Measurements from ENCODE around the gene CLCN5.

Gene CLCN5

DNA sequence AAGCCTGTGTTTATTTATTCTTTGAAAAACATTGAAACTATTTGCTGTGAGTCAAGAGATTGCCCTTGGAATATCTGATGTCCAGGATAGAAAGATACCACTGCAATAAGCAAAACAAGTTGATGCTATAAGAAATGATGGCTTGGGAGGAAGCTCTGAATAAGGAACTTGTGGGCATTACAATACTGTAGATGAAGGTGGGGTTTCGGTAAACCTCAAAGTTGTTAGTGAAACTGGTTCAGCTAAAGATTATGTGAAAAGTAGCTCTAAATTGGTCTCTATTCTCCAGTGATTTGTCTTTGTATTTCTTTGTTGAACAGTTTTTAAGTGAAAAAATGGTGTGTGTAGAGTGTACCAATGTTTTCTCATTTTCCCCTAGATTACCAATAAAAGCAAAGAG, 149.7 kb downstream of the CLCN5 start:
- no peak overlapping the region for H3K27ac ChIP-seq (ENCODE audit: extremely low read depth, low read depth, low read length)
- H3K9me3 ChIP-seq (ENCODE audit: control insufficient read depth, insufficient read depth, low read depth, low read length): no peaks in the 10 kb centered on the region
- TF ChIP-seq ZNF169 (tag by site-specific recombination; IDR thresholded peaks at IDR 0.05) (no peak), ZNF133 (tag by site-specific recombination; IDR thresholded peaks at IDR 0.05) (no peak), ZNF561 (tag by site-specific recombination; IDR thresholded peaks at IDR 0.05; ENCODE audit: borderline replicate concordance) (no peak), ZNF610 (tag by site-specific recombination; IDR thresholded peaks at IDR 0.05; ENCODE audit: borderline replicate concordance) (no peak), ZNF621 (tag by site-specific recombination; IDR thresholded peaks at IDR 0.05) (no peak), ZNF19 (tag by site-specific recombination; IDR thresholded peaks at IDR 0.05; ENCODE audit: low read depth) (no peak), ZBTB1 (tag by site-specific recombination; IDR thresholded peaks at IDR 0.05) (no peak), ZNF791 (tag by site-specific recombination; IDR thresholded peaks at IDR 0.05) (no peak), ZNF214 (tag by site-specific recombination; IDR thresholded peaks at IDR 0.05; ENCODE audit: borderline replicate concordance) (no peak), ZNF747 (tag by site-specific recombination; IDR thresholded peaks at IDR 0.05) (no peak), BCL11B (tag by site-specific recombination; IDR thresholded peaks at IDR 0.05; ENCODE audit: low read depth) (no peak)
- TF ChIP-seq, protein P1, sequence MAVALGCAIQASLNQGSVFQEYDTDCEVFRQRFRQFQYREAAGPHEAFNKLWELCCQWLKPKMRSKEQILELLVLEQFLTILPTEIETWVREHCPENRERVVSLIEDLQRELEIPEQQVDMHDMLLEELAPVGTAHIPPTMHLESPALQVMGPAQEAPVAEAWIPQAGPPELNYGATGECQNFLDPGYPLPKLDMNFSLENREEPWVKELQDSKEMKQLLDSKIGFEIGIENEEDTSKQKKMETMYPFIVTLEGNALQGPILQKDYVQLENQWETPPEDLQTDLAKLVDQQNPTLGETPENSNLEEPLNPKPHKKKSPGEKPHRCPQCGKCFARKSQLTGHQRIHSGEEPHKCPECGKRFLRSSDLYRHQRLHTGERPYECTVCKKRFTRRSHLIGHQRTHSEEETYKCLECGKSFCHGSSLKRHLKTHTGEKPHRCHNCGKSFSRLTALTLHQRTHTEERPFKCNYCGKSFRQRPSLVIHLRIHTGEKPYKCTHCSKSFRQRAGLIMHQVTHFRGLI (tag by site-specific recombination; IDR thresholded peaks at IDR 0.05): no peak
- TF ChIP-seq, protein P2, sequence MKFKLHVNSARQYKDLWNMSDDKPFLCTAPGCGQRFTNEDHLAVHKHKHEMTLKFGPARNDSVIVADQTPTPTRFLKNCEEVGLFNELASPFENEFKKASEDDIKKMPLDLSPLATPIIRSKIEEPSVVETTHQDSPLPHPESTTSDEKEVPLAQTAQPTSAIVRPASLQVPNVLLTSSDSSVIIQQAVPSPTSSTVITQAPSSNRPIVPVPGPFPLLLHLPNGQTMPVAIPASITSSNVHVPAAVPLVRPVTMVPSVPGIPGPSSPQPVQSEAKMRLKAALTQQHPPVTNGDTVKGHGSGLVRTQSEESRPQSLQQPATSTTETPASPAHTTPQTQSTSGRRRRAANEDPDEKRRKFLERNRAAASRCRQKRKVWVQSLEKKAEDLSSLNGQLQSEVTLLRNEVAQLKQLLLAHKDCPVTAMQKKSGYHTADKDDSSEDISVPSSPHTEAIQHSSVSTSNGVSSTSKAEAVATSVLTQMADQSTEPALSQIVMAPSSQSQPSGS (tag by site-specific recombination; IDR thresholded peaks at IDR 0.05; ENCODE audit: low read depth): no peak
- TF ChIP-seq, protein P3, sequence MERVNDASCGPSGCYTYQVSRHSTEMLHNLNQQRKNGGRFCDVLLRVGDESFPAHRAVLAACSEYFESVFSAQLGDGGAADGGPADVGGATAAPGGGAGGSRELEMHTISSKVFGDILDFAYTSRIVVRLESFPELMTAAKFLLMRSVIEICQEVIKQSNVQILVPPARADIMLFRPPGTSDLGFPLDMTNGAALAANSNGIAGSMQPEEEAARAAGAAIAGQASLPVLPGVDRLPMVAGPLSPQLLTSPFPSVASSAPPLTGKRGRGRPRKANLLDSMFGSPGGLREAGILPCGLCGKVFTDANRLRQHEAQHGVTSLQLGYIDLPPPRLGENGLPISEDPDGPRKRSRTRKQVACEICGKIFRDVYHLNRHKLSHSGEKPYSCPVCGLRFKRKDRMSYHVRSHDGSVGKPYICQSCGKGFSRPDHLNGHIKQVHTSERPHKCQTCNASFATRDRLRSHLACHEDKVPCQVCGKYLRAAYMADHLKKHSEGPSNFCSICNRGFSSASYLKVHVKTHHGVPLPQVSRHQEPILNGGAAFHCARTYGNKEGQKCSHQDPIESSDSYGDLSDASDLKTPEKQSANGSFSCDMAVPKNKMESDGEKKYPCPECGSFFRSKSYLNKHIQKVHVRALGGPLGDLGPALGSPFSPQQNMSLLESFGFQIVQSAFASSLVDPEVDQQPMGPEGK (tag by site-specific recombination; IDR thresholded peaks at IDR 0.05): no peak
- H3K36me3 ChIP-seq (ENCODE audit: control insufficient read depth in 2 of 2, insufficient read depth in 1 of 2, low read length in 2 of 2): peaks cover 7 to 33% of the 10 kb centered on the region in 2 experiments; a peak in 2 of 3 replicates
- no peak overlapping the region for H3K4me3 ChIP-seq (ENCODE audit: low read depth, low read length)
- peaks cover 20% of the 10 kb centered on the region for H3K4me1 ChIP-seq (ENCODE audit: control insufficient read depth, insufficient read depth, low read length)
- POLR2A ChIA-PET: no interaction called here
- CTCF ChIA-PET: interaction anchor here (1.1 kb wide), 1 partner anchor 9 kb away, joined by 5 read pairs; no protein-coding TSS in a partner anchor

DNA sequence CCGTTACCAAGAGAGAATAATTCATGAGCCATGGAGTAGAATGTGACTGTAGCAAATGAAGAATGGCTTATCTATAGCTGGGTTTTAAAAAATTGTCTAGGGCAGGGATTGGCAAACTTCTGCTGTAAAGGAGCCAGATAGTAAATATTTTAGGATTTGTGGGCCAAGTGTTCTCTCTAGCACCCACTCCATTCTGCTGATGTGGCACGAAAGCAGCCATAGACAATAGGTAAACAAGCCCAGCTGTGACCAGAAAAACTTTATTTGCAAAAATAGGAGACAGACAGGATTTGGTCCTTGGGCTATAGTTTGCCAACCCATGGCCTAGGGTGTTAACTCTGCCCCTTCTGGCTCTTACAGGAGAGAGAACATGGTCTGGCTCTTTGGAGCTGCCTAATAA, 151.2 kb downstream of the CLCN5 start:
- no peaks in the 10 kb centered on the region for H3K9me3 ChIP-seq (ENCODE audit: control insufficient read depth, insufficient read depth, low read depth, low read length)
- no peak overlapping the region for H3K27ac ChIP-seq (ENCODE audit: extremely low read depth, low read depth, low read length)
- no peak overlapping the region for H3K4me3 ChIP-seq (ENCODE audit: low read depth, low read length)
- peaks cover 18% of the 10 kb centered on the region for H3K4me1 ChIP-seq (ENCODE audit: control insufficient read depth, insufficient read depth, low read length)
- H3K36me3 ChIP-seq (ENCODE audit: control insufficient read depth in 2 of 2, insufficient read depth in 1 of 2, low read length in 2 of 2): peaks cover 7 to 38% of the 10 kb centered on the region in 2 experiments
- ChIA-PET CTCF (interaction anchor here (0.6 to 1.9 kb wide), 2 partner anchors 158 to 190 kb away, joined by 3 to 8 read pairs; no protein-coding TSS in a partner anchor), POLR2A (no interaction called here)
- TF ChIP-seq, protein P4, sequence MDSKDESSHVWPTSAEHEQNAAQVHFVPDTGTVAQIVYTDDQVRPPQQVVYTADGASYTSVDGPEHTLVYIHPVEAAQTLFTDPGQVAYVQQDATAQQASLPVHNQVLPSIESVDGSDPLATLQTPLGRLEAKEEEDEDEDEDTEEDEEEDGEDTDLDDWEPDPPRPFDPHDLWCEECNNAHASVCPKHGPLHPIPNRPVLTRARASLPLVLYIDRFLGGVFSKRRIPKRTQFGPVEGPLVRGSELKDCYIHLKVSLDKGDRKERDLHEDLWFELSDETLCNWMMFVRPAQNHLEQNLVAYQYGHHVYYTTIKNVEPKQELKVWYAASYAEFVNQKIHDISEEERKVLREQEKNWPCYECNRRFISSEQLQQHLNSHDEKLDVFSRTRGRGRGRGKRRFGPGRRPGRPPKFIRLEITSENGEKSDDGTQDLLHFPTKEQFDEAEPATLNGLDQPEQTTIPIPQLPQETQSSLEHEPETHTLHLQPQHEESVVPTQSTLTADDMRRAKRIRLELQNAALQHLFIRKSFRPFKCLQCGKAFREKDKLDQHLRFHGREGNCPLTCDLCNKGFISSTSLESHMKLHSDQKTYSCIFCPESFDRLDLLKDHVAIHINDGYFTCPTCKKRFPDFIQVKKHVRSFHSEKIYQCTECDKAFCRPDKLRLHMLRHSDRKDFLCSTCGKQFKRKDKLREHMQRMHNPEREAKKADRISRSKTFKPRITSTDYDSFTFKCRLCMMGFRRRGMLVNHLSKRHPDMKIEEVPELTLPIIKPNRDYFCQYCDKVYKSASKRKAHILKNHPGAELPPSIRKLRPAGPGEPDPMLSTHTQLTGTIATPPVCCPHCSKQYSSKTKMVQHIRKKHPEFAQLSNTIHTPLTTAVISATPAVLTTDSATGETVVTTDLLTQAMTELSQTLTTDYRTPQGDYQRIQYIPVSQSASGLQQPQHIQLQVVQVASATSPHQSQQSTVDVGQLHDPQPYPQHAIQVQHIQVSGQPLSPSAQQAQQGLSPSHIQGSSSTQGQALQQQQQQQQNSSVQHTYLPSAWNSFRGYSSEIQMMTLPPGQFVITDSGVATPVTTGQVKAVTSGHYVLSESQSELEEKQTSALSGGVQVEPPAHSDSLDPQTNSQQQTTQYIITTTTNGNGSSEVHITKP (tag by site-specific recombination; IDR thresholded peaks at IDR 0.05): no peak
- TF ChIP-seq YY2 (tag by site-specific recombination; IDR thresholded peaks at IDR 0.05): no peak
